Measurements from ENCODE around the gene DYRK1A.

GRCh38 chr21:37453350-37453749, 86.8 kb downstream of the DYRK1A start:
- TF ChIP-seq CTCF (conservative IDR thresholded peaks at IDR 0.05; ENCODE audit: low read depth, low read length) (no peak), EZH2 (IDR thresholded peaks at IDR 0.05; ENCODE audit: low read length, unreplicated experiment) (no peak), EZH2phosphoT487 (IDR thresholded peaks at IDR 0.05; ENCODE audit: borderline replicate concordance, low read length) (no peak)
